Measurements from ENCODE around the gene PPM1B. TPM values are rescaled to one million over a fixed set of nuclear protein-coding genes. Genes with fewer than 3 reads are reported as not detected.

The PPM1B gene
- total and polyA plus RNA-seq, 2 experiments from 2014 or later, result 112 to 134 TPM

Small RNAs within 50 kb of the gene (small RNA-seq; reads per million reads assigned to genes)
- not detected for gene RNU6-566P (ENCODE audit: low replicate concordance)

Other genes with a start within 250 kb of the PPM1B start
- 200 and 211 TPM in 2 replicates for gene LRPPRC, start 172.9 kb upstream of the PPM1B start, total RNA-seq (2014; rRNA removed; shearing (Covaris generic))
- 163 and 175 TPM in 2 replicates for gene LRPPRC, start 172.9 kb upstream of the PPM1B start, polyA plus RNA-seq (2016; fragmentation: Nextera tagmentation; extraction: Ambion mirVana)
- gene SLC3A1, start 106.6 kb downstream of the PPM1B start, total RNA-seq (2014; rRNA removed; shearing (Covaris generic)), result 0.19 and 1.0 TPM in 2 replicates
- gene SLC3A1, start 106.6 kb downstream of the PPM1B start, polyA plus RNA-seq (2016; fragmentation: Nextera tagmentation; extraction: Ambion mirVana), result 0.42 and 0.70 TPM in 2 replicates
- gene PREPL, start 192.6 kb downstream of the PPM1B start, total RNA-seq (2014; rRNA removed; shearing (Covaris generic)), result 43.1 and 49.0 TPM in 2 replicates
- 16.5 and 18.8 TPM in 2 replicates for gene PREPL, start 192.6 kb downstream of the PPM1B start, polyA plus RNA-seq (2016; fragmentation: Nextera tagmentation; extraction: Ambion mirVana)
- 24.2 and 26.5 TPM in 2 replicates for gene CAMKMT, start 193.1 kb downstream of the PPM1B start, total RNA-seq (2014; rRNA removed; shearing (Covaris generic))
- 27.3 and 29.5 TPM in 2 replicates for gene CAMKMT, start 193.1 kb downstream of the PPM1B start, polyA plus RNA-seq (2016; fragmentation: Nextera tagmentation; extraction: Ambion mirVana)

Measured in GM23338 (cell line).